ENCODE measurements around the gene ATE1. TPM values are rescaled to one million over a fixed set of nuclear protein-coding genes. Genes with fewer than 3 reads are reported as not detected.
"Not testable (repeated sequence)": the region's sequence is repeated elsewhere in the genome, so short reads cannot be mapped to it uniquely, and the experiment has no call there.

The ATE1 gene
- total RNA-seq, 1 donor from 2014 or later: 26.0 TPM

- TF ChIP-seq CTCF (IDR thresholded peaks at IDR 0.05): no peak
- Histone ChIP-seq H3K36me3 (peaks cover 8% of the 10 kb centered on the region), H3K4me1 (peaks cover 17% of the 10 kb centered on the region), H3K27me3 (ENCODE audit: low read depth) (no peaks in the 10 kb centered on the region), H3K27ac (peak overlapping the region; percentile 99), H3K9me3 (no peaks in the 10 kb centered on the region), H3K4me3 (peak overlapping the region; percentile 93)
- no peak for DNase-seq
- intact Hi-C loops (cut with DNase I): no loop called here
- ATAC-seq: no peak
Measured at GRCh38 chr10:121926671-121927317, 1.0 kb downstream of the ATE1 start.

GRCh38 chr10:121926157-121926556 is 1.7 kb downstream of the ATE1 start:
- Histone ChIP-seq H3K36me3 (peaks cover 14% of the 10 kb centered on the region), H3K27ac (peak overlapping the region; percentile 99), H3K4me3 (peak overlapping the region; percentile 93), H3K27me3 (ENCODE audit: low read depth) (no peaks in the 10 kb centered on the region), H3K4me1 (peaks cover 17% of the 10 kb centered on the region), H3K9me3 (no peaks in the 10 kb centered on the region)
- no peak for ATAC-seq
- no peak for TF ChIP-seq CTCF (IDR thresholded peaks at IDR 0.05)
- no peak for DNase-seq
- intact Hi-C loops (cut with DNase I): no loop called here

- no peak for TF ChIP-seq CTCF (IDR thresholded peaks at IDR 0.05)
- Histone ChIP-seq H3K4me3 (no peak overlapping the region), H3K36me3 (peaks cover 49% of the 10 kb centered on the region), H3K9me3 (no peaks in the 10 kb centered on the region), H3K27ac (no peak overlapping the region), H3K27me3 (ENCODE audit: low read depth) (no peaks in the 10 kb centered on the region), H3K4me1 (peaks cover 7% of the 10 kb centered on the region)
- intact Hi-C loops (cut with DNase I): no loop called here
- no peak for DNase-seq
- no peak for ATAC-seq
Measured at GRCh38 chr10:121921238-121921931, 6.4 kb downstream of the ATE1 start.

GRCh38 chr10:121919666-121920065 is 8.2 kb downstream of the ATE1 start:
- DNase-seq: no peak
- H3K4me1 ChIP-seq: no peaks in the 10 kb centered on the region
- no peak overlapping the region for H3K27ac ChIP-seq
- no peak overlapping the region for H3K4me3 ChIP-seq
- ATAC-seq: no peak
- H3K9me3 ChIP-seq: no peaks in the 10 kb centered on the region
- no peaks in the 10 kb centered on the region for H3K27me3 ChIP-seq (ENCODE audit: low read depth)
- intact Hi-C loops (cut with DNase I): no loop called here
- H3K36me3 ChIP-seq: peaks cover 57% of the 10 kb centered on the region
- TF ChIP-seq CTCF (IDR thresholded peaks at IDR 0.05): no peak

GRCh38 chr10:121918800-121919199 is 9.0 kb downstream of the ATE1 start:
- peaks cover 65% of the 10 kb centered on the region for H3K36me3 ChIP-seq
- H3K27me3 ChIP-seq (ENCODE audit: low read depth); DNase-seq; H3K9me3 ChIP-seq; H3K27ac ChIP-seq; intact Hi-C loops (cut with DNase I); H3K4me3 ChIP-seq; H3K4me1 ChIP-seq; ATAC-seq: not testable (repeated sequence)

GRCh38 chr10:121914661-121915060 is 13.2 kb downstream of the ATE1 start:
- H3K36me3 ChIP-seq: peaks cover 75% of the 10 kb centered on the region

More at GRCh38 chr10:121914661-121915060, 13.2 kb downstream of the ATE1 start:
- no peaks in the 10 kb centered on the region for H3K4me1 ChIP-seq
- no peak for DNase-seq
- no peak for TF ChIP-seq CTCF (IDR thresholded peaks at IDR 0.05)
- H3K27ac ChIP-seq: no peak overlapping the region
- no peaks in the 10 kb centered on the region for H3K9me3 ChIP-seq
- ATAC-seq: no peak
- intact Hi-C loops (cut with DNase I): no loop called here
- H3K4me3 ChIP-seq: no peak overlapping the region
- no peaks in the 10 kb centered on the region for H3K27me3 ChIP-seq (ENCODE audit: low read depth)

Data from lower lobe of right lung (tissue), 2 donors.